GM12878 (cell line): ENCODE measurements around the gene BMAL1. TPM values are rescaled to one million over a fixed set of nuclear protein-coding genes. Genes with fewer than 3 reads are reported as not detected.

ENCODE experiments used
- ATAC-seq: fragments of 200-7000 bp; cut with Tn5 transposase; 3 replicates; pipeline ENCODE4 v1.9.1; 2020; ENCODE audit warnings: mild to moderate bottlenecking, moderate library complexity
- BruUV-seq: library from RNA; stranded (reverse); fragments of 400-500 nt; replicated peaks from 2 replicates; lab custom pipeline; 2021; lab: Mats Ljungman, UMichigan
- CTCF ChIA-PET: fragments of 300-600 bp; sonication (Branson Sonifier 250); formaldehyde crosslinking; extraction: SDS; loops from one replicate; lab custom pipeline; 2021; ENCODE audit warnings: inconsistent platforms; lab: Yijun Ruan, JAX
- POLR2A ChIA-PET: fragments of 350-600 bp; formaldehyde crosslinking; extraction: SDS; loops from one replicate; lab custom pipeline; 2021; ENCODE audit warnings: inconsistent platforms; lab: Charles Lee
- RAD21 ChIA-PET: fragments of 300-600 bp; sonication (Branson Sonifier 250); formaldehyde crosslinking; loops from one replicate; lab custom pipeline; 2023; ENCODE audit warnings: antibody characterized with exemption; ENCODE audit not compliant: unreplicated experiment; lab: Charles Lee
- SMC1A ChIA-PET: fragments of 300-600 bp; sonication (Branson Sonifier 250); formaldehyde crosslinking; loops from one replicate; lab custom pipeline; 2023; ENCODE audit not compliant: unreplicated experiment, uncharacterized antibody; lab: Charles Lee
- DNase-seq: peaks from one replicate; pipeline ENCODE4 v3.0.0-alpha.2; 2011; ENCODE audit warnings: low read depth, low spot score
- FAIRE-seq: peaks from 3 replicates; lab custom pipeline; 2011; peaks lifted over from hg19 to GRCh38; lab: Jason Lieb, UNC
- H2AFZ ChIP-seq: 2 replicates; pipeline ENCODE4 v1.6.0; 2011; ENCODE audit warnings: low read depth, low read length, control low read depth; ENCODE audit not compliant: control insufficient read depth
- H3K27ac ChIP-seq: 2 replicates; pipeline ENCODE4 v1.5.1; 2011; ENCODE audit warnings: control low read depth; ENCODE audit not compliant: control insufficient read depth, insufficient read depth
- H3K27me3 ChIP-seq, 2 experiments: replicated peaks in 1 of 2; 2 replicates each; pipeline versions ENCODE4 v1.6.0 to v1.6.1; 2011; ENCODE audit warnings: low read length in 1 of 2; ENCODE audit not compliant: control insufficient read depth in 2 of 2, insufficient read depth in 2 of 2
- H3K36me3 ChIP-seq, 2 experiments: 2 replicates each; pipeline ENCODE4 v1.5.1; 2011; ENCODE audit warnings: low read length in 1 of 2; ENCODE audit not compliant: control insufficient read depth in 2 of 2, insufficient read depth in 2 of 2
- H3K4me1 ChIP-seq: 2 replicates; pipeline ENCODE4 v1.6.1; 2011; ENCODE audit warnings: mild to moderate bottlenecking, low read length, moderate library complexity, mixed read lengths; ENCODE audit not compliant: control insufficient read depth, insufficient read depth
- H3K4me2 ChIP-seq: 2 replicates; pipeline ENCODE4 v1.6.0; 2011; ENCODE audit warnings: control low read depth; ENCODE audit not compliant: control insufficient read depth, insufficient read depth
- H3K4me3 ChIP-seq: fragments of 200-600 bp; sonication (generic); 2 replicates; pipeline ENCODE4 v1.5.1; 2016
- H3K79me2 ChIP-seq: 2 replicates; pipeline ENCODE4 v1.6.0; 2011; ENCODE audit warnings: low read length; ENCODE audit not compliant: control insufficient read depth, insufficient read depth
- H3K9ac ChIP-seq: 2 replicates; pipeline ENCODE4 v1.8.0; 2011; ENCODE audit warnings: low read length, control low read depth, mixed read lengths; ENCODE audit not compliant: control insufficient read depth, insufficient read depth
- H3K9me3 ChIP-seq: replicated peaks from 3 replicates; pipeline ENCODE4 v1.5.1; 2011; ENCODE audit warnings: mild to moderate bottlenecking, low read length; ENCODE audit not compliant: control insufficient read depth, insufficient read depth
- H4K20me1 ChIP-seq: 2 replicates; pipeline ENCODE4 v1.6.0; 2011; ENCODE audit not compliant: control insufficient read depth, insufficient read depth
- BCL11A ChIP-seq: IDR thresholded peaks from 2 replicates; pipeline ENCODE4 v1.6.1; 2011; ENCODE audit warnings: low read depth, low read length
- CREB1 ChIP-seq: IDR thresholded peaks from 2 replicates; pipeline ENCODE4 v1.6.1; 2012; ENCODE audit warnings: low read depth, mild to moderate bottlenecking, inconsistent platforms
- FOXK2 ChIP-seq: fragments of 450-650 bp; IDR thresholded peaks from 2 replicates; pipeline ENCODE4 v1.6.1; 2017; ENCODE audit warnings: mild to moderate bottlenecking, moderate library complexity
- HCFC1 ChIP-seq: fragments of 150-350 bp; IDR thresholded peaks from 2 replicates; pipeline ENCODE4 v1.6.1; 2014; ENCODE audit warnings: low read length
- LARP7 ChIP-seq: fragments of 450-650 bp; IDR thresholded peaks from 2 replicates; pipeline ENCODE4 v1.6.1; 2017; ENCODE audit warnings: mild to moderate bottlenecking
- PML ChIP-seq: IDR thresholded peaks from 2 replicates; pipeline ENCODE4 v1.6.1; 2012; ENCODE audit warnings: low read length, inconsistent platforms
- SMARCA5 ChIP-seq: fragments of 450-650 bp; IDR thresholded peaks from 2 replicates; pipeline ENCODE4 v1.6.1; 2017; ENCODE audit warnings: mild to moderate bottlenecking
- USF2 ChIP-seq: IDR thresholded peaks from 2 replicates; pipeline ENCODE4 v1.6.1; 2011; ENCODE audit warnings: low read depth, low read length, improper control_type of control experiment, borderline replicate concordance
- ZNF217 ChIP-seq: fragments of 450-650 bp; IDR thresholded peaks from 2 replicates; pipeline ENCODE4 v1.6.1; 2017; ENCODE audit warnings: antibody characterized with exemption, mild to moderate bottlenecking
- WGBS: methylation state at CpG from one replicate; pipeline ENCODE4 v1.1.6; 2016; ENCODE audit warnings: low lambda C conversion rate; ENCODE audit not compliant: insufficient replicate concordance, insufficient coverage; ENCODE audit errors: missing lambda C conversion rate; 5-methylcytosine and 5-hydroxymethylcytosine counted together
- in situ Hi-C: fragments of 300-500 bp; cut with MboI; formaldehyde crosslinking; loops from 9 replicates; pipeline ENCODE4 v1.14.3; 2018; ENCODE audit warnings: mixed read lengths
- intact Hi-C: fragments of 100-400 bp; cut with micrococcal nuclease; formaldehyde crosslinking; loops from one replicate; pipeline ENCODE4 v1.14.2; 2022; ENCODE audit not compliant: unreplicated experiment
- polyA plus RNA-seq, 11 experiments: library from polyadenylated mRNA; depleted of rRNA in 4 of 11; unstranded in 6 of 11; stranded (reverse) in 5 of 11; fragments of >200 nt; fragmentation: Nextera tagmentation in 4 of 11; fragmentation: Illumina TruSeq in 1 of 11; extraction: Ambion mirVana in 4 of 11; extraction: Trizol in 1 of 11; gene quantifications; 1 replicate in 1 of 11; 2 replicates in 10 of 11; pipeline versions ENCODE4 v1.2.1 to v1.2.3, GENCODE V29; 2011 to 2016; ENCODE audit warnings: inconsistent platforms in 2 of 11, missing spikeins in 2 of 11, low read depth in 1 of 11
- total RNA-seq, 4 experiments: library from RNA; depleted of rRNA in 3 of 4; stranded (reverse); fragments of >200 nt in 3 of 4; fragmentation: Illumina TruSeq in 1 of 4; extraction: Trizol in 1 of 4; gene quantifications; 2 replicates each; pipeline versions ENCODE4 v1.2.1 to v1.2.3, GENCODE V29; 2013 to 2021
- TF ChIP-seq, protein P1 (sequence below): IDR thresholded peaks from 2 replicates; pipeline ENCODE4 v1.6.1; 2011; ENCODE audit warnings: borderline replicate concordance, low read depth, mild to moderate bottlenecking, moderate library complexity, mixed read lengths, low read length; ENCODE audit not compliant: insufficient read depth; ENCODE audit errors: extremely low read length
- TF ChIP-seq, protein P2 (sequence below): IDR thresholded peaks from 2 replicates; pipeline ENCODE4 v1.6.1; 2012; ENCODE audit warnings: improper control_type of control experiment, low read depth, low read length; ENCODE audit not compliant: insufficient replicate concordance
- TF ChIP-seq, protein P3 (sequence below): fragments of 450-650 bp; IDR thresholded peaks from 2 replicates; pipeline ENCODE4 v1.6.1; 2017; ENCODE audit warnings: antibody characterized with exemption, mild to moderate bottlenecking, moderate library complexity

Gene BMAL1
- total and polyA plus RNA-seq, 10 of the 15 experiments (the other 5 are each of a cell fraction or from before 2014, with no cell fraction given) = 3.5 to 40.6 (median 13.6) TPM

GRCh38 chr11:13242564-13242963 lies 35.0 kb upstream of the BMAL1 start:
- no peak overlapping the region for H3K27ac ChIP-seq
- no peaks in the 10 kb centered on the region for H3K79me2 ChIP-seq
- no peaks in the 10 kb centered on the region for H3K36me3 ChIP-seq
- no peaks in the 10 kb centered on the region for H3K4me1 ChIP-seq
- ChIA-PET CTCF (interaction anchor here (1.1 to 1.4 kb wide), 3 partner anchors 45 to 136 kb away, joined by 3 to 6 read pairs (median 3); no protein-coding TSS in a partner anchor), RAD21 (no interaction called here), SMC1A (interaction anchor here (1.4 to 2.5 kb wide), 3 partner anchors 9 to 92 kb away, joined by 4 to 14 read pairs (median 4); no protein-coding TSS in a partner anchor), POLR2A (no interaction called here)
- H3K4me2 ChIP-seq = no peak overlapping the region
- ATAC-seq = no peak
- intact Hi-C loops (no loop called here), in situ Hi-C loops (no loop called here)
- H3K4me3 ChIP-seq = no peak overlapping the region
- no peak for TF ChIP-seq BCL11A
- no peak for TF ChIP-seq HCFC1
- no peak for TF ChIP-seq PML
- TF ChIP-seq FOXK2 = no peak
- TF ChIP-seq, protein P1, sequence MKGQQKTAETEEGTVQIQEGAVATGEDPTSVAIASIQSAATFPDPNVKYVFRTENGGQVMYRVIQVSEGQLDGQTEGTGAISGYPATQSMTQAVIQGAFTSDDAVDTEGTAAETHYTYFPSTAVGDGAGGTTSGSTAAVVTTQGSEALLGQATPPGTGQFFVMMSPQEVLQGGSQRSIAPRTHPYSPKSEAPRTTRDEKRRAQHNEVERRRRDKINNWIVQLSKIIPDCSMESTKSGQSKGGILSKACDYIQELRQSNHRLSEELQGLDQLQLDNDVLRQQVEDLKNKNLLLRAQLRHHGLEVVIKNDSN = no peak
- no peak for TF ChIP-seq LARP7
- TF ChIP-seq, protein P2, sequence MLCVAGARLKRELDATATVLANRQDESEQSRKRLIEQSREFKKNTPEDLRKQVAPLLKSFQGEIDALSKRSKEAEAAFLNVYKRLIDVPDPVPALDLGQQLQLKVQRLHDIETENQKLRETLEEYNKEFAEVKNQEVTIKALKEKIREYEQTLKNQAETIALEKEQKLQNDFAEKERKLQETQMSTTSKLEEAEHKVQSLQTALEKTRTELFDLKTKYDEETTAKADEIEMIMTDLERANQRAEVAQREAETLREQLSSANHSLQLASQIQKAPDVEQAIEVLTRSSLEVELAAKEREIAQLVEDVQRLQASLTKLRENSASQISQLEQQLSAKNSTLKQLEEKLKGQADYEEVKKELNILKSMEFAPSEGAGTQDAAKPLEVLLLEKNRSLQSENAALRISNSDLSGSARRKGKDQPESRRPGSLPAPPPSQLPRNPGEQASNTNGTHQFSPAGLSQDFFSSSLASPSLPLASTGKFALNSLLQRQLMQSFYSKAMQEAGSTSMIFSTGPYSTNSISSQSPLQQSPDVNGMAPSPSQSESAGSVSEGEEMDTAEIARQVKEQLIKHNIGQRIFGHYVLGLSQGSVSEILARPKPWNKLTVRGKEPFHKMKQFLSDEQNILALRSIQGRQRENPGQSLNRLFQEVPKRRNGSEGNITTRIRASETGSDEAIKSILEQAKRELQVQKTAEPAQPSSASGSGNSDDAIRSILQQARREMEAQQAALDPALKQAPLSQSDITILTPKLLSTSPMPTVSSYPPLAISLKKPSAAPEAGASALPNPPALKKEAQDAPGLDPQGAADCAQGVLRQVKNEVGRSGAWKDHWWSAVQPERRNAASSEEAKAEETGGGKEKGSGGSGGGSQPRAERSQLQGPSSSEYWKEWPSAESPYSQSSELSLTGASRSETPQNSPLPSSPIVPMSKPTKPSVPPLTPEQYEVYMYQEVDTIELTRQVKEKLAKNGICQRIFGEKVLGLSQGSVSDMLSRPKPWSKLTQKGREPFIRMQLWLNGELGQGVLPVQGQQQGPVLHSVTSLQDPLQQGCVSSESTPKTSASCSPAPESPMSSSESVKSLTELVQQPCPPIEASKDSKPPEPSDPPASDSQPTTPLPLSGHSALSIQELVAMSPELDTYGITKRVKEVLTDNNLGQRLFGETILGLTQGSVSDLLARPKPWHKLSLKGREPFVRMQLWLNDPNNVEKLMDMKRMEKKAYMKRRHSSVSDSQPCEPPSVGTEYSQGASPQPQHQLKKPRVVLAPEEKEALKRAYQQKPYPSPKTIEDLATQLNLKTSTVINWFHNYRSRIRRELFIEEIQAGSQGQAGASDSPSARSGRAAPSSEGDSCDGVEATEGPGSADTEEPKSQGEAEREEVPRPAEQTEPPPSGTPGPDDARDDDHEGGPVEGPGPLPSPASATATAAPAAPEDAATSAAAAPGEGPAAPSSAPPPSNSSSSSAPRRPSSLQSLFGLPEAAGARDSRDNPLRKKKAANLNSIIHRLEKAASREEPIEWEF = no peak
- TF ChIP-seq, protein P3, sequence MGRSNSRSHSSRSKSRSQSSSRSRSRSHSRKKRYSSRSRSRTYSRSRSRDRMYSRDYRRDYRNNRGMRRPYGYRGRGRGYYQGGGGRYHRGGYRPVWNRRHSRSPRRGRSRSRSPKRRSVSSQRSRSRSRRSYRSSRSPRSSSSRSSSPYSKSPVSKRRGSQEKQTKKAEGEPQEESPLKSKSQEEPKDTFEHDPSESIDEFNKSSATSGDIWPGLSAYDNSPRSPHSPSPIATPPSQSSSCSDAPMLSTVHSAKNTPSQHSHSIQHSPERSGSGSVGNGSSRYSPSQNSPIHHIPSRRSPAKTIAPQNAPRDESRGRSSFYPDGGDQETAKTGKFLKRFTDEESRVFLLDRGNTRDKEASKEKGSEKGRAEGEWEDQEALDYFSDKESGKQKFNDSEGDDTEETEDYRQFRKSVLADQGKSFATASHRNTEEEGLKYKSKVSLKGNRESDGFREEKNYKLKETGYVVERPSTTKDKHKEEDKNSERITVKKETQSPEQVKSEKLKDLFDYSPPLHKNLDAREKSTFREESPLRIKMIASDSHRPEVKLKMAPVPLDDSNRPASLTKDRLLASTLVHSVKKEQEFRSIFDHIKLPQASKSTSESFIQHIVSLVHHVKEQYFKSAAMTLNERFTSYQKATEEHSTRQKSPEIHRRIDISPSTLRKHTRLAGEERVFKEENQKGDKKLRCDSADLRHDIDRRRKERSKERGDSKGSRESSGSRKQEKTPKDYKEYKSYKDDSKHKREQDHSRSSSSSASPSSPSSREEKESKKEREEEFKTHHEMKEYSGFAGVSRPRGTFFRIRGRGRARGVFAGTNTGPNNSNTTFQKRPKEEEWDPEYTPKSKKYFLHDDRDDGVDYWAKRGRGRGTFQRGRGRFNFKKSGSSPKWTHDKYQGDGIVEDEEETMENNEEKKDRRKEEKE = no peak
- TF ChIP-seq CREB1 = no peak
- no peak for TF ChIP-seq SMARCA5
- TF ChIP-seq ZNF217 = no peak
- TF ChIP-seq USF2 = no peak
- no peak for FAIRE-seq
- no peaks in the 10 kb centered on the region for H3K9me3 ChIP-seq
- no peak overlapping the region for H2AFZ ChIP-seq
- no peak for DNase-seq
- WGBS = 34% methylated on average over 3 of the region's 3 CpGs
- H3K9ac ChIP-seq = no peak overlapping the region
- H4K20me1 ChIP-seq = no peaks in the 10 kb centered on the region
- no TSS peak for BruUV-seq
- H3K27me3 ChIP-seq = peaks cover 0 to 3% of the 10 kb centered on the region in 2 experiments
